Vagina (tissue), 2 donors: Measurements from ENCODE around the gene BBOX1.

Experiments used
- CTCF ChIP-seq, 3 experiments: fragments of 450-650 bp in 2 of 3; fragments of 200-600 bp in 1 of 3; sonication (generic) in 1 of 3; IDR thresholded peaks; one replicate each; pipeline ENCODE4 v1.5.1; 2017 to 2019; ENCODE audit warnings: antibody characterized with exemption in 3 of 3, mild to moderate bottlenecking in 2 of 3, moderate library complexity in 2 of 3
- POLR2AphosphoS5 ChIP-seq, 2 donors: sonication (generic); formaldehyde crosslinking; IDR thresholded peaks; one replicate each; pipeline ENCODE4 v1.9.0; 2017; ENCODE audit warnings: antibody characterized with exemption in 2 of 2, mild to moderate bottlenecking in 2 of 2, low read depth in 1 of 2; ENCODE audit not compliant: insufficient read depth in 1 of 2

- TF ChIP-seq POLR2AphosphoS5 (IDR thresholded peaks at IDR 0.05; ENCODE audit: insufficient read depth in 1 of 2, low read depth in 1 of 2), result no peak
- TF ChIP-seq CTCF (IDR thresholded peaks at IDR 0.05), result no peak
These were observed 130.9 kb downstream of the BBOX1 start for GRCh38 chr11:27171376-27171958.
